Epithelial cell of esophagus (primary cell): ENCODE measurements around the gene CD164L2.

Experiments used
- DNase-seq: peaks from one replicate; pipeline ENCODE4 v3.0.0; 2010; ENCODE audit warnings: low read depth
- H3K4me3 ChIP-seq: 2 replicates; pipeline ENCODE4 v1.5.1; 2011; ENCODE audit warnings: mild to moderate bottlenecking, low read length, control low read depth
- CTCF ChIP-seq: IDR thresholded peaks from 2 replicates; pipeline ENCODE4 v1.5.1; 2011; ENCODE audit warnings: low read depth, mild to moderate bottlenecking, low read length, control low read depth, inconsistent platforms; ENCODE audit not compliant: insufficient read depth; ENCODE audit errors: missing control alignments

Gene CD164L2

GRCh38 chr1:27356619-27357280 is 26.4 kb downstream of the CD164L2 start:
- TF ChIP-seq CTCF, result peak; percentile 25

GRCh38 chr1:27356277-27356618 is 26.9 kb downstream of the CD164L2 start:
- no peak for DNase-seq
- TF ChIP-seq CTCF, result no peak
- no peak overlapping the region for H3K4me3 ChIP-seq

More at GRCh38 chr1:27356619-27357280, 26.4 kb downstream of the CD164L2 start:
- peak; percentile 26 for DNase-seq
- H3K4me3 ChIP-seq, result no peak overlapping the region

- DNase-seq, result no peak
- no peak overlapping the region for H3K4me3 ChIP-seq
- TF ChIP-seq CTCF, result no peak
Measured at GRCh38 chr1:27355683-27356082, 27.4 kb downstream of the CD164L2 start.

- no peak for TF ChIP-seq CTCF
- no peak overlapping the region for H3K4me3 ChIP-seq
- no peak for DNase-seq
Measured at GRCh38 chr1:27353629-27354028, 29.5 kb downstream of the CD164L2 start.

- H3K4me3 ChIP-seq, result no peak overlapping the region
- no peak for TF ChIP-seq CTCF
- DNase-seq, result no peak
Measured at GRCh38 chr1:27353166-27353565, 30.0 kb downstream of the CD164L2 start.

GRCh38 chr1:27351541-27352107 is 31.5 kb downstream of the CD164L2 start:
- TF ChIP-seq CTCF, result no peak
- no peak overlapping the region for H3K4me3 ChIP-seq
- DNase-seq, result no peak

- no peak overlapping the region for H3K4me3 ChIP-seq
- no peak for TF ChIP-seq CTCF
- DNase-seq, result no peak
Measured at GRCh38 chr1:27350663-27351540, 32.2 kb downstream of the CD164L2 start.
